Activated CD8-positive, alpha-beta T cell treated with anti-CD3 and anti-CD28 coated beads for 36 hours (primary cell): ENCODE results near the gene CDKAL1. TPM values are rescaled to one million over a fixed set of nuclear protein-coding genes. Genes with fewer than 3 reads are reported as not detected.
"Not testable (repeated sequence)": the region's sequence is repeated elsewhere in the genome, so short reads cannot be mapped to it uniquely, and the experiment has no call there.

Experiments
- ATAC-seq: fragments of 200-7000 bp; cut with Tn5 transposase; one replicate; pipeline ENCODE4 v1.10.0; 2021; ENCODE audit warnings: mild to moderate bottlenecking, moderate library complexity
- CTCF ChIA-PET: fragments of 350-600 bp; sonication (Branson Sonifier 250); formaldehyde crosslinking; loops from one replicate; lab custom pipeline; 2021; ENCODE audit warnings: antibody characterized with exemption; lab: Charles Lee
- POLR2A ChIA-PET: fragments of 350-600 bp; sonication (Branson Sonifier 250); formaldehyde crosslinking; loops from one replicate; lab custom pipeline; 2021; ENCODE audit warnings: antibody characterized with exemption; lab: Charles Lee
- DNase-seq: peaks from one replicate; pipeline ENCODE4 v3.0.0-alpha.2; 2020
- H3K27ac Mint-ChIP-seq: one replicate; pipeline ENCODE4 v1.8.0; 2021; ENCODE audit warnings: mild to moderate bottlenecking, mixed read lengths
- H3K27me3 Mint-ChIP-seq: one replicate; pipeline ENCODE4 v1.8.0; 2021; ENCODE audit warnings: mixed read lengths
- H3K36me3 Mint-ChIP-seq: one replicate; pipeline ENCODE4 v1.8.0; 2021; ENCODE audit warnings: low read depth, mixed read lengths
- H3K4me1 Mint-ChIP-seq: one replicate; pipeline ENCODE4 v1.8.0; 2021; ENCODE audit warnings: low read depth, mixed read lengths
- H3K4me3 Mint-ChIP-seq: one replicate; pipeline ENCODE4 v1.8.0; 2021; ENCODE audit warnings: mild to moderate bottlenecking, moderate library complexity, mixed read lengths
- H3K9me3 Mint-ChIP-seq: one replicate; pipeline ENCODE4 v1.8.0; 2021; ENCODE audit warnings: mixed read lengths
- intact Hi-C: fragments of 100-400 bp; cut with micrococcal nuclease; formaldehyde crosslinking; loops from one replicate; pipeline ENCODE4 v1.10.0; 2022
- total RNA-seq, 2 experiments: library from RNA; stranded (reverse); gene quantifications; one replicate each; pipeline ENCODE4 v1.2.3, GENCODE V29; 2021
- TF ChIP-seq, protein P1 (sequence below): fragments of 200-600 bp; IDR thresholded peaks from one replicate; pipeline ENCODE4 v1.8.0; 2022; ENCODE audit warnings: antibody characterized with exemption, mild to moderate bottlenecking

CDKAL1 gene
- total RNA-seq, 2 experiments from 2014 or later: 21.6 to 23.6 TPM

DNA sequence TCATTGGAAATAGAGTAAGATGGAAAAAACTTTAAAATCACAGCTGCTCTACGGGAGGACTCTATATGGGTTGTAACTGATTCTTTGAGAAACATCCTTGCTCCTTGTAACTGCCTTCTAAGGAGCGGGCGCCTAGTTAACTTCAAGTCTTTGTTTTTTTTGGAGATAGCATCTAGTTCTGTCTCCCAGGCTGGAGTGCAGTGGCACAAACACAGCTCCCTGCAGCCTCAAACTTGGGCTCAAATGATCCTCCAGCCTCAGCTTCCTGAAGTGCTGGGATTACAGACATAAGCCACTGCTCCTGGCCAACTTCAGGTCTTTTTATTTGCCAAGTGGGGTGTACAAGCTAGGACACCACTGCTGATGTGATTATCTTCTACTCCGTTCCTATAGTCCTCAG lies 552.9 kb downstream of the CDKAL1 start:
- CTCF ChIA-PET: no interaction called here
- no peaks in the 10 kb centered on the region for H3K4me1 Mint-ChIP-seq

DNA sequence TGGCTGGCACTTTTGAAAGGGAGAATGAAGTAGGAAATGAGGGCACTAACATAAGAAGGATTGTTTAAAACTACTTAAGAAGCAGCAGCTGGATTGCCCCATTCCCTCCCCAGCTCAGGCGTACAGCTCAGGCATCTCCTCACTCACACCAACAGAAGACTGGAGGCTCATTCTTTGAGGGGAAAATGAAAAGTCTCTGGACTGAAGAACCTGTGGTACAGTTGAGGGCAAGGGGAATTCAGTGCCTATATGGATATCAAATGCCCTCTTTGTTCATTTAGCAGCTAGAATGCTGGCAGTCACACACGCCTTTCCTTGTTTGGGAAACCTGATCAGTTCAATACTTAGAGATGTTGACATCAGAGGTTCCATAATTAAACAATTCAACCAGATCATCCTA lies 557.2 kb downstream of the CDKAL1 start:
- no peaks in the 10 kb centered on the region for H3K4me1 Mint-ChIP-seq
- H3K9me3 Mint-ChIP-seq: no peaks in the 10 kb centered on the region
- intact Hi-C loops: no loop called here
- ATAC-seq (no peak), DNase-seq (no peak)
- TF ChIP-seq, protein P1, sequence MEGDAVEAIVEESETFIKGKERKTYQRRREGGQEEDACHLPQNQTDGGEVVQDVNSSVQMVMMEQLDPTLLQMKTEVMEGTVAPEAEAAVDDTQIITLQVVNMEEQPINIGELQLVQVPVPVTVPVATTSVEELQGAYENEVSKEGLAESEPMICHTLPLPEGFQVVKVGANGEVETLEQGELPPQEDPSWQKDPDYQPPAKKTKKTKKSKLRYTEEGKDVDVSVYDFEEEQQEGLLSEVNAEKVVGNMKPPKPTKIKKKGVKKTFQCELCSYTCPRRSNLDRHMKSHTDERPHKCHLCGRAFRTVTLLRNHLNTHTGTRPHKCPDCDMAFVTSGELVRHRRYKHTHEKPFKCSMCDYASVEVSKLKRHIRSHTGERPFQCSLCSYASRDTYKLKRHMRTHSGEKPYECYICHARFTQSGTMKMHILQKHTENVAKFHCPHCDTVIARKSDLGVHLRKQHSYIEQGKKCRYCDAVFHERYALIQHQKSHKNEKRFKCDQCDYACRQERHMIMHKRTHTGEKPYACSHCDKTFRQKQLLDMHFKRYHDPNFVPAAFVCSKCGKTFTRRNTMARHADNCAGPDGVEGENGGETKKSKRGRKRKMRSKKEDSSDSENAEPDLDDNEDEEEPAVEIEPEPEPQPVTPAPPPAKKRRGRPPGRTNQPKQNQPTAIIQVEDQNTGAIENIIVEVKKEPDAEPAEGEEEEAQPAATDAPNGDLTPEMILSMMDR: no peak
- POLR2A ChIA-PET: no interaction called here
- H3K27me3 Mint-ChIP-seq: no peaks in the 10 kb centered on the region
- H3K36me3 Mint-ChIP-seq: peaks cover 18% of the 10 kb centered on the region
- H3K27ac Mint-ChIP-seq: no peak overlapping the region
- no peak overlapping the region for H3K4me3 Mint-ChIP-seq
- CTCF ChIA-PET: interaction anchor here (1.0 kb wide), 1 partner anchor 10 kb away, joined by 3 read pairs; no protein-coding TSS in a partner anchor

More for the DNA sequence above, 552.9 kb downstream of the CDKAL1 start:
- H3K9me3 Mint-ChIP-seq: no peaks in the 10 kb centered on the region
- DNase-seq (no peak), ATAC-seq (no peak)
- intact Hi-C loops: no loop called here
- POLR2A ChIA-PET: no interaction called here
- no peaks in the 10 kb centered on the region for H3K27me3 Mint-ChIP-seq
- peaks cover 22% of the 10 kb centered on the region for H3K36me3 Mint-ChIP-seq
- H3K4me3 Mint-ChIP-seq: no peak overlapping the region
- TF ChIP-seq, protein P1: no peak
- H3K27ac Mint-ChIP-seq: no peak overlapping the region

DNA sequence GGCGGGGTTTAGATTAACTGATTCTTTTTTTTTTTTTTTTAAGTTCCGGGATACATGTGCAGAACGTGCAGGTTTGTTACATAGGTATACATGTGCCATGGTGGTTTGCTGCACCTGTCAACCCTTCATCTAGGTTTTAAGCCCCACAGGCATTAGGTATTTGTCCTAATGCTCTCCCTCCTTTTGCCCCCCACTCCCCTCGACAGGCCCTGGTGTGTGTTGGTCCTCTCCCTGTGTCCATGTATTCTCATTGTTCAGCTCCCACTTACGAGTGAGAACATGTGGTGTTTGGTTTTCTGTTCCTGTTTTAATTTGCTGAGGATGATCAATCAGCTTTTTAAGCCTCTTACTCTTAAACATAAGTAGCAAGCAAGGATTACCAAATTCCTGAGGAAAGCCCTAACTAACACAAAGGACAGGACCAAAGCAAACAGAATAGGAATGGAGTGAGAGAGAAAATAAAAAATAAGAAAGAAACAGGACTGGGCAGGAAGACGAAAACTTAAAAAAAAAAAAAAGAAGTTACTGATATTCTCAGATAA lies 558.0 kb downstream of the CDKAL1 start:
- POLR2A ChIA-PET, H3K27me3 Mint-ChIP-seq, ATAC-seq, H3K9me3 Mint-ChIP-seq, CTCF ChIA-PET, H3K4me3 Mint-ChIP-seq, H3K27ac Mint-ChIP-seq, intact Hi-C loops, H3K4me1 Mint-ChIP-seq, DNase-seq: not testable (repeated sequence)
- peaks cover 14% of the 10 kb centered on the region for H3K36me3 Mint-ChIP-seq

DNA sequence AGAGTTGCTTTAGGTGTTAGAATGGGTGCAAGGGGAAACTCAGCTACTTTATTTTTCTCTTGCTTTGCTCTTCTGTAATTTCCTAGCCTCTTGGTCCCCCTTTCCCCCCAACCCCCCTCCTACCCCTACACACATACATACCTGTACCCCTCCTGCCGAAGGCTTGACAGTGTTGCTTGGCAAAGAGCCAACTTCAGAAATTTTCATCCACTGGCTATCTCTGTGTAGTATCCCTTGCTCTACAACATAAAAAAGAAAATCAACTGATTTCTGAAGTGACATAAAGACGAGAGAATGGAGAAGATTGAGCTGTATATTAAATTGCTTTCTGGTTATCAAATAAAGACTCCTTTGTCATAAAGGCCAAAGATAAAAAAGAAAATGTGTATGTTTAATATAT lies 561.2 kb downstream of the CDKAL1 start:
- TF ChIP-seq, protein P1: no peak
- intact Hi-C loops: no loop called here
- ChIA-PET CTCF (no interaction called here), POLR2A (no interaction called here)
- no peaks in the 10 kb centered on the region for H3K27me3 Mint-ChIP-seq
- peaks cover 14% of the 10 kb centered on the region for H3K4me1 Mint-ChIP-seq
- H3K27ac Mint-ChIP-seq: no peak overlapping the region
- DNase-seq (no peak), ATAC-seq (no peak)
- H3K36me3 Mint-ChIP-seq: peaks cover 17% of the 10 kb centered on the region
- H3K9me3 Mint-ChIP-seq: no peaks in the 10 kb centered on the region
- no peak overlapping the region for H3K4me3 Mint-ChIP-seq

DNA sequence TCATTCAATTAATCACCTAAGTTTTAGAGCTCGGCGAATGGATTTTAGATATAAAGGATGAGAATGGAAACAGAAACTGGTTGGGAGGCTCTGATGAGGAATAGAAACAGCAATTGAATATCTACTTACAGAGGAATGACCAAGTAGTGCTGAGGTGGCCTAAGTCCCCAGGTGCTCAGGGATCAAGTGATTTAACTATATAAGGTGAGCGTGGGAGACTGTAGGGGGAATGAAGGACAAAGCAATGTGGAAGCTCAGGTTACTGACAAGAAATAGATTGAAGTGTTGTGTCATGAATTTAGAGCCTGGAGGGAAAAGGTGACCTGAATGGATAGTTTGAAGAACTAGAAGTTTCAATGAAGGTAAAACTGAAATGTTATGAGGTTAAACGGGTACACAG lies 563.9 kb downstream of the CDKAL1 start:
- peaks cover 26% of the 10 kb centered on the region for H3K4me1 Mint-ChIP-seq
- no peaks in the 10 kb centered on the region for H3K27me3 Mint-ChIP-seq
- no peaks in the 10 kb centered on the region for H3K9me3 Mint-ChIP-seq
- no peak overlapping the region for H3K27ac Mint-ChIP-seq
- no peak for DNase-seq
- ATAC-seq: no peak
- CTCF ChIA-PET: no interaction called here
- intact Hi-C loops: no loop called here
- peaks cover 15% of the 10 kb centered on the region for H3K36me3 Mint-ChIP-seq
- no peak overlapping the region for H3K4me3 Mint-ChIP-seq
- POLR2A ChIA-PET: no interaction called here
- TF ChIP-seq, protein P1: no peak
